ENCODE measurements around the gene UVRAG.

GRCh38 chr11:76103460-76103859 lies 288.4 kb downstream of the UVRAG start:
- TF ChIP-seq CTCF (IDR thresholded peaks at IDR 0.05): no peak
- no peak for TF ChIP-seq POLR2A (IDR thresholded peaks at IDR 0.05)
- no peak for TF ChIP-seq POLR2AphosphoS5 (IDR thresholded peaks at IDR 0.05)
